H1 (cell line): ENCODE data around the gene PLEKHN1. TPM values are rescaled to one million over a fixed set of nuclear protein-coding genes. Genes with fewer than 3 reads are reported as not detected.
A peak's percentile ranks its signal among the peaks of the same experiment; 100 is the strongest.

Experiments
- CTCF ChIA-PET: fragments of 300-600 bp; sonication (Branson Sonifier 250); formaldehyde crosslinking; loops from one replicate; lab custom pipeline; 2021; ENCODE audit not compliant: partially characterized antibody; lab: Charles Lee
- POLR2A ChIA-PET: fragments of 300-600 bp; sonication (Branson Sonifier 250); formaldehyde crosslinking; loops from one replicate; lab custom pipeline; 2021; ENCODE audit warnings: inconsistent platforms; ENCODE audit not compliant: partially characterized antibody; lab: Charles Lee
- DNase-seq, 2 experiments: peaks; one replicate each; pipeline versions ENCODE4 v3.0.0 to v3.0.0-alpha.2; 2010 to 2022; ENCODE audit warnings: low spot score in 2 of 2, low read depth in 1 of 2, mixed read lengths in 1 of 2
- FAIRE-seq: peaks from 2 replicates; lab custom pipeline; 2011; peaks lifted over from hg19 to GRCh38; lab: Jason Lieb, UNC
- H2AFZ ChIP-seq: 2 replicates; pipeline ENCODE4 v1.8.1; 2012; ENCODE audit warnings: low read length, inconsistent platforms
- H2AK5ac ChIP-seq: 2 replicates; pipeline ENCODE4 v1.6.1; 2013; ENCODE audit warnings: low read depth, low read length
- H2BK120ac ChIP-seq: replicated peaks from 2 replicates; pipeline ENCODE3; 2013; ENCODE audit warnings: low read depth, low read length, inconsistent platforms
- H2BK12ac ChIP-seq: 2 replicates; pipeline ENCODE4 v1.6.1; 2013; ENCODE audit warnings: low read depth, low read length
- H2BK15ac ChIP-seq: 2 replicates; pipeline ENCODE4 v1.6.1; 2013; ENCODE audit warnings: low read length
- H2BK20ac ChIP-seq: 2 replicates; pipeline ENCODE4 v1.6.1; 2013; ENCODE audit warnings: low read length
- H2BK5ac ChIP-seq: 2 replicates; pipeline ENCODE4 v1.6.1; 2013; ENCODE audit warnings: low read depth, low read length
- H3K14ac ChIP-seq: 2 replicates; pipeline ENCODE4 v1.6.1; 2013; ENCODE audit warnings: inconsistent platforms; ENCODE audit not compliant: insufficient read length
- H3K18ac ChIP-seq: 2 replicates; pipeline ENCODE4 v1.6.1; 2013; ENCODE audit warnings: low read length; ENCODE audit errors: extremely low read depth
- H3K23ac ChIP-seq: 2 replicates; pipeline ENCODE4 v1.6.1; 2013; ENCODE audit warnings: inconsistent platforms; ENCODE audit not compliant: insufficient read length
- H3K23me2 ChIP-seq: 2 replicates; pipeline ENCODE4 v1.6.1; 2013; ENCODE audit warnings: low read depth, low read length
- H3K27ac ChIP-seq: 2 replicates; pipeline ENCODE4 v1.6.1; 2011; ENCODE audit warnings: low read depth, low read length, inconsistent platforms
- H3K27me3 ChIP-seq, 4 experiments: replicated peaks in 1 of 4; 1 replicate in 1 of 4; 2 replicates in 3 of 4; pipeline versions ENCODE4 v1.6.1 to v1.8.1; 2011 to 2013; ENCODE audit warnings: low read length in 3 of 4, mild to moderate bottlenecking in 3 of 4, inconsistent platforms in 2 of 4, mixed read lengths in 2 of 4, moderate library complexity in 1 of 4; ENCODE audit not compliant: control insufficient read depth in 3 of 4, insufficient read depth in 3 of 4; ENCODE audit errors: extremely low read depth in 1 of 4
- H3K36me3 ChIP-seq, 4 experiments: 2 replicates each; pipeline versions ENCODE4 v1.6.1 to v1.8.1; 2011 to 2013; ENCODE audit warnings: mild to moderate bottlenecking in 4 of 4, low read length in 3 of 4, moderate library complexity in 2 of 4, control low read depth in 1 of 4, inconsistent platforms in 1 of 4; ENCODE audit not compliant: insufficient read depth in 4 of 4, control insufficient read depth in 2 of 4
- H3K4ac ChIP-seq: replicated peaks from 2 replicates; pipeline ENCODE3; 2013; ENCODE audit warnings: low read length, low read depth, mixed read lengths, inconsistent platforms; ENCODE audit not compliant: insufficient read length
- H3K4me1 ChIP-seq, 4 experiments: replicated peaks in 1 of 4; 1 replicate in 1 of 4; 2 replicates in 3 of 4; pipeline versions ENCODE4 v1.6.1 to v1.8.1; 2011 to 2013; ENCODE audit warnings: low read length in 3 of 4, inconsistent platforms in 2 of 4, mixed read lengths in 1 of 4; ENCODE audit not compliant: insufficient read depth in 4 of 4, control insufficient read depth in 3 of 4
- H3K4me2 ChIP-seq, 2 experiments: 2 replicates each; pipeline versions ENCODE4 v1.6.1 to v1.8.1; 2011 to 2013; ENCODE audit warnings: low read depth in 2 of 2, low read length in 2 of 2, control low read depth in 1 of 2, inconsistent platforms in 1 of 2, mild to moderate bottlenecking in 1 of 2; ENCODE audit not compliant: insufficient read depth in 1 of 2
- H3K4me3 ChIP-seq, 4 experiments: fragments of 200-600, 300-600 bp in 1 of 4; sonication (generic), shearing (Covaris generic), sonication (Bioruptor Twin) in 1 of 4; 2 replicates each; pipeline versions ENCODE4 v1.5.1 to v1.8.1; 2011 to 2016; ENCODE audit warnings: low read length in 4 of 4, low read depth in 3 of 4, control low read depth in 2 of 4, inconsistent platforms in 2 of 4, mild to moderate bottlenecking in 2 of 4, mixed read lengths in 1 of 4, moderate library complexity in 1 of 4; ENCODE audit not compliant: insufficient read depth in 2 of 4; ENCODE audit errors: extremely low read depth in 1 of 4
- H3K56ac ChIP-seq: replicated peaks from 2 replicates; pipeline ENCODE3; 2013; ENCODE audit warnings: low read depth, mild to moderate bottlenecking, mixed read lengths, low read length, inconsistent platforms; ENCODE audit not compliant: insufficient read length
- H3K79me1 ChIP-seq: 2 replicates; pipeline ENCODE4 v1.6.1; 2013; ENCODE audit warnings: low read depth, low read length, control low read depth
- H3K79me2 ChIP-seq, 2 experiments: 2 replicates each; pipeline versions ENCODE4 v1.6.1 to v1.8.1; 2012 to 2013; ENCODE audit warnings: low read length in 2 of 2, mild to moderate bottlenecking in 2 of 2, inconsistent platforms in 1 of 2; ENCODE audit not compliant: insufficient read depth in 2 of 2, control insufficient read depth in 1 of 2
- H3K9ac ChIP-seq, 4 experiments: replicated peaks in 1 of 4; 1 replicate in 1 of 4; 2 replicates in 3 of 4; pipeline versions ENCODE4 v1.6.1 to v1.8.1; 2011 to 2013; ENCODE audit warnings: low read depth in 3 of 4, low read length in 3 of 4, control low read depth in 2 of 4, mild to moderate bottlenecking in 2 of 4, moderate library complexity in 2 of 4, inconsistent platforms in 1 of 4; ENCODE audit errors: extremely low read depth in 1 of 4
- H3K9me3 ChIP-seq, 2 experiments: 2 replicates each; pipeline versions ENCODE4 v1.6.1 to v1.8.1; 2012 to 2013; ENCODE audit warnings: mild to moderate bottlenecking in 2 of 2, moderate library complexity in 2 of 2, control low read depth in 1 of 2, inconsistent platforms in 1 of 2, low read depth in 1 of 2, low read length in 1 of 2, mixed read lengths in 1 of 2; ENCODE audit not compliant: insufficient read depth in 2 of 2
- H4K20me1 ChIP-seq, 2 experiments: replicated peaks in 1 of 2; 2 replicates each; pipeline versions ENCODE3 to v1.8.1; 2011 to 2013; ENCODE audit warnings: inconsistent platforms in 2 of 2, low read length in 2 of 2, mild to moderate bottlenecking in 1 of 2; ENCODE audit not compliant: insufficient read depth in 2 of 2, control insufficient read depth in 1 of 2
- H4K5ac ChIP-seq: 2 replicates; pipeline ENCODE4 v1.6.1; 2013; ENCODE audit warnings: low read length, low read depth, mixed read lengths, inconsistent platforms; ENCODE audit not compliant: insufficient read length
- H4K8ac ChIP-seq: 2 replicates; pipeline ENCODE4 v1.8.0; 2013; ENCODE audit warnings: mild to moderate bottlenecking, moderate library complexity, low read length, inconsistent platforms; ENCODE audit not compliant: insufficient read depth; ENCODE audit errors: extremely low read depth
- H4K91ac ChIP-seq: replicated peaks from 2 replicates; pipeline ENCODE3; 2013; ENCODE audit warnings: low read length, mixed read lengths, inconsistent platforms; ENCODE audit not compliant: insufficient read length
- RAD21 ChIP-seq, 2 experiments: IDR thresholded peaks in 1 of 2; conservative IDR thresholded peaks in 1 of 2; 2 replicates each; pipeline ENCODE4 v1.6.1; 2011; ENCODE audit warnings: low read depth in 2 of 2, low read length in 2 of 2, improper control_type of control experiment in 1 of 2, inconsistent platforms in 1 of 2, mild to moderate bottlenecking in 1 of 2, moderate library complexity in 1 of 2
- RNF2 ChIP-seq: fragments of 200-900, 300-1000 bp; sonication (generic); IDR thresholded peaks from 2 replicates; pipeline ENCODE4 v1.7.1; 2016; ENCODE audit warnings: borderline replicate concordance, low read depth, mild to moderate bottlenecking, antibody characterized with exemption, low read length; ENCODE audit not compliant: poor library complexity, severe bottlenecking; ENCODE audit errors: missing control alignments
- WGBS, 2 experiments: shearing (Covaris generic) in 1 of 2; methylation state at CpG; one replicate each; pipeline versions ENCODE4 v1.1.6 to v1.1.7; 2013 to 2015; ENCODE audit warnings: low lambda C conversion rate in 2 of 2, mixed read lengths in 2 of 2, inconsistent platforms in 1 of 2, low coverage in 1 of 2, missing lambda C conversion rate in 1 of 2; ENCODE audit not compliant: insufficient replicate concordance in 2 of 2, insufficient coverage in 1 of 2, insufficient read length in 1 of 2; ENCODE audit errors: extremely low coverage in 1 of 2, missing lambda C conversion rate in 1 of 2; 5-methylcytosine and 5-hydroxymethylcytosine counted together
- polyA plus RNA-seq, 7 experiments: library from polyadenylated mRNA; depleted of rRNA in 3 of 7; stranded (reverse) in 5 of 7; unstranded in 2 of 7; fragments of >200 nt in 5 of 7; fragments of 200-250 nt in 2 of 7; gene quantifications; 1 replicate in 5 of 7; 2 replicates in 1 of 7; 4 replicates in 1 of 7; pipeline versions ENCODE4 v1.2.1 to v1.2.3, GENCODE V29; 2011 to 2013; ENCODE audit warnings: missing spikeins in 2 of 7, mixed read lengths in 2 of 7
- total RNA-seq: library from RNA; stranded (reverse); fragmentation: NEBNext Ultra II Directional; extraction: Animal tissue kit (Norgen Biotek cat#: 25700); gene quantifications from 2 replicates; pipeline ENCODE4 v1.2.1, GENCODE V29; 2021
- TF ChIP-seq, protein P1 (sequence below), 3 experiments: IDR thresholded peaks; 1 replicate in 2 of 3; 2 replicates in 1 of 3; pipeline versions ENCODE4 v1.5.1 to v1.6.1; 2011; ENCODE audit warnings: low read length in 3 of 3, mild to moderate bottlenecking in 3 of 3, inconsistent platforms in 2 of 3, low read depth in 1 of 3, moderate library complexity in 1 of 3; ENCODE audit not compliant: insufficient read depth in 1 of 3; ENCODE audit errors: control extremely low read depth in 1 of 3

The PLEKHN1 gene
- total and polyA plus RNA-seq, 2 of the 8 experiments (the other 6 are each of a cell fraction or from before 2014, with no cell fraction given) = 0.39 to 1.5 TPM

DNA sequence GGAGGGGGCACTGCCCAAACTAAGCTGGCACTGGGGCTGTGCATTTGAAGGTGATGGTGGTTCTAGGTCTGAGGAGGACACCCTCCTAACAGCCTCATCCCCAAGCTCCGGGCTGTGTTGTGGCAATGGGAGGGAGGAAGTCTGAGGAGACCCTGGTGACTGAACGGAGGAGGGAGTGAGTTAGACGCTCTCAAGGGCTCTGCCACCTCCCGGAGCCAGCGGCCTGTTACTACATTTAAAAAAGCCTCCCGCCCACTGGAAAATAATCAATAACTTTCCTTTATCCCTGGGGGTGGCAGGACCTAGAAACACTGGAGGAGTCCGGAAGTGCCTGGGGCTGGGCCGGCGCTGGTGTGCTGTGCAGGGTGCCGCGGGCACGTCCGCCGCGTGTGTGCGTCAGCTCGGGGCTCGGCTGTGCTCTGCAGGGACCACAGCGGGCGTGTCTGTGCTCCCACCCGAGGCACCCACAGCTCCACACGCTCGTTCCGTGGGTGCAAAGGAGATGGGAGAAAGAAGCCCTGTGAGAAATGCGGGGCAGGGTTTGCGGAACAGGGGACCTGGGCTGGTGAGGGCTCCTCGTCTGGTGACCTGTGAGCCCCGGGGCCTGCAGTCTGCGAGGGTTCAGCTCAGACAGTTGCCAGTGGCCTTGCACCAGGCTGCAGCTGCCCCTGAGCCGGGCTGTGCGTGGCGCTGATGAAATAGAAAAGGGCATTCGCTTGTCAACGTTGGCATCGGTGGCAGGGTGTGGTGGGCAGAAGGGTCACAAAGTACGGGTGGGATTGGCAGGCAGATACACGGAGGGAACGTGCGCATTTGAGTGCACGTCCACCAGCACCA lies 37.2 kb upstream of the PLEKHN1 start:
- FAIRE-seq (no peak), DNase-seq (no peak)
- Histone ChIP-seq H3K56ac (no peak overlapping the region), H2AFZ (no peak overlapping the region), H2AK5ac (no peak overlapping the region), H3K79me1 (no peaks in the 10 kb centered on the region), H2BK20ac (no peak overlapping the region), H3K4ac (no peak overlapping the region), H2BK12ac (peak overlapping the region; percentile 75; the same call in 1 of the 2 replicates), H3K4me1 (peaks cover 0 to 22% (median 7%) of the 10 kb centered on the region in 4 experiments; a peak in 4 of 7 replicates), H3K36me3 (peaks cover 0 to 6% (median 0%) of the 10 kb centered on the region in 4 experiments; a peak in 1 of 8 replicates), H3K18ac (no peak overlapping the region), H3K4me3 (no peak overlapping the region), H4K91ac (no peak overlapping the region), H3K27ac (no peak overlapping the region), H4K8ac (no peak overlapping the region), H3K14ac (no peak overlapping the region), H2BK120ac (no peak overlapping the region), H4K20me1 (peaks cover 19 to 20% of the 10 kb centered on the region in 2 experiments), H3K23ac (no peak overlapping the region), H3K9ac (no peak overlapping the region), H3K27me3 (peaks cover 78 to 97% (median 94%) of the 10 kb centered on the region in 4 experiments), H3K4me2 (no peak overlapping the region), H3K79me2 (no peaks in the 10 kb centered on the region), H3K23me2 (peaks cover 6% of the 10 kb centered on the region; the same call in 1 of the 2 replicates), H2BK15ac (no peak overlapping the region), H2BK5ac (no peak overlapping the region), H4K5ac (no peak overlapping the region), H3K9me3 (no peaks in the 10 kb centered on the region)
- TF ChIP-seq RAD21 (IDR thresholded peaks at IDR 0.05 in 1 of 2, conservative IDR thresholded peaks at IDR 0.05 in 1 of 2; ENCODE audit: low read depth in 2 of 2, low read length in 2 of 2) = peak; percentile 26 to 30; a peak in 3 of 4 replicates
- TF ChIP-seq, protein P1, sequence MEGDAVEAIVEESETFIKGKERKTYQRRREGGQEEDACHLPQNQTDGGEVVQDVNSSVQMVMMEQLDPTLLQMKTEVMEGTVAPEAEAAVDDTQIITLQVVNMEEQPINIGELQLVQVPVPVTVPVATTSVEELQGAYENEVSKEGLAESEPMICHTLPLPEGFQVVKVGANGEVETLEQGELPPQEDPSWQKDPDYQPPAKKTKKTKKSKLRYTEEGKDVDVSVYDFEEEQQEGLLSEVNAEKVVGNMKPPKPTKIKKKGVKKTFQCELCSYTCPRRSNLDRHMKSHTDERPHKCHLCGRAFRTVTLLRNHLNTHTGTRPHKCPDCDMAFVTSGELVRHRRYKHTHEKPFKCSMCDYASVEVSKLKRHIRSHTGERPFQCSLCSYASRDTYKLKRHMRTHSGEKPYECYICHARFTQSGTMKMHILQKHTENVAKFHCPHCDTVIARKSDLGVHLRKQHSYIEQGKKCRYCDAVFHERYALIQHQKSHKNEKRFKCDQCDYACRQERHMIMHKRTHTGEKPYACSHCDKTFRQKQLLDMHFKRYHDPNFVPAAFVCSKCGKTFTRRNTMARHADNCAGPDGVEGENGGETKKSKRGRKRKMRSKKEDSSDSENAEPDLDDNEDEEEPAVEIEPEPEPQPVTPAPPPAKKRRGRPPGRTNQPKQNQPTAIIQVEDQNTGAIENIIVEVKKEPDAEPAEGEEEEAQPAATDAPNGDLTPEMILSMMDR (IDR thresholded peaks at IDR 0.05; ENCODE audit: control extremely low read depth in 1 of 3, insufficient read depth in 1 of 3, low read depth in 1 of 3, low read length in 3 of 3) = peak in 2 of 3 experiments; percentile 6 to 19; a peak in 3 of 4 replicates
- TF ChIP-seq RNF2 = no peak
- 79% methylated on average over 40 of the region's 40 CpGs; no CpG with 5 or more reads in 1 of the 2 experiments for WGBS, 2 experiments
- ChIA-PET CTCF (interaction anchor here (0.8 to 4.6 kb wide), 10 partner anchors 9 to 135 kb away, joined by 3 to 45 read pairs (median 4); partner anchors contain the start of gene NOC2L), POLR2A (interaction anchor here (1.3 to 4.0 kb wide), 2 partner anchors 12 to 16 kb away, joined by 3 to 28 read pairs; no protein-coding TSS in a partner anchor)
